ENCODE measurements around the gene ZNF205.

Gene ZNF205

DNA sequence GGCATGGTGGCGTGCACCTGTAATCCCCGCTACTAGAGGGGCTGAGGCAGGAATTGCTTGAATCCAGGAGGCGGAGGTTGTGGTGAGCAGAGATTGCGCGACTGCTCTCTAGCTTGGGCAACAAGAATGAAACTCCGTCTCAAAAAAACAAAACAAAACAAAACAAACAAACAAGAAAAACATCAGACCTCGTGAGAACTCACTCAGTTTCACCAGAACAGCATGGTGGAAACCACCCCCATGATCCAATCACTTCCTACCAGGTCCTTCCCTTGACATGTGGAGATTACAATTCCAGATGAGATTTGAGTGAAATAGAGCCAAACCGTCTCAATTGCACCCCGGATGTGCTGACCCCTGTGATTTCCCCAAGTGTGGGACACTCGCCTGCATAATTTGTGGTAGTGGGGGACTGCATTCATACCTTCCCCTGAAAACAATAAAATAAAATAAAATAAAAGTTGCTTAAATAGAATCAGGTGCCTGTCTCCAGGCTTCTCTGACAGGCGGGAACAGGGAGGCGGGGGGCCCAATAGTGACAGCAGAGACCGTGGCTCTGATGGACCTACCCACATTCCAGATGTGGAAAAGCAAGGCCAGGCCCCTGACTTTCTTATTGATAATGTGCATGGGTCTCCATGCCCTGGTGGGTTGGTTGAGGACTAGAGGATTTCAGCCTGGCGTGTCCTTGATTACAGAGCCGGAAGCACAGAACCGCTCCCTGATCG, 26.4 kb upstream of the ZNF205 start:
- no peaks in the 10 kb centered on the region for H3K4me1 ChIP-seq (ENCODE audit: control insufficient read depth, insufficient read depth, low read length)
- H3K9me3 ChIP-seq (ENCODE audit: control insufficient read depth, low read length): no peaks in the 10 kb centered on the region

GRCh38 chr16:3086596-3087242, 25.7 kb upstream of the ZNF205 start:
- Histone ChIP-seq H3K9me3 (ENCODE audit: control insufficient read depth, low read length) (no peaks in the 10 kb centered on the region), H3K27me3 (replicated peaks; ENCODE audit: control insufficient read depth, insufficient read depth, low read length) (peaks cover 24% of the 10 kb centered on the region), H3K9ac (ENCODE audit: low read length) (no peak overlapping the region), H3K36me3 (ENCODE audit: control insufficient read depth, insufficient read depth, low read length, severe bottlenecking) (no peaks in the 10 kb centered on the region), H3K4me1 (ENCODE audit: control insufficient read depth, insufficient read depth, low read length) (no peaks in the 10 kb centered on the region), H3K4me3 (ENCODE audit: low read length) (no peak overlapping the region)
- no peak for DNase-seq (ENCODE audit: low read depth)

More for the DNA sequence above, 26.4 kb upstream of the ZNF205 start:
- no peak overlapping the region for H3K9ac ChIP-seq (ENCODE audit: low read length)
- peaks cover 21% of the 10 kb centered on the region for H3K27me3 ChIP-seq (replicated peaks; ENCODE audit: control insufficient read depth, insufficient read depth, low read length)
- no peak overlapping the region for H3K4me3 ChIP-seq (ENCODE audit: low read length)
- no peaks in the 10 kb centered on the region for H3K36me3 ChIP-seq (ENCODE audit: control insufficient read depth, insufficient read depth, low read length, severe bottlenecking)
- DNase-seq (ENCODE audit: low read depth): no peak

- DNase-seq (ENCODE audit: low read depth): no peak
- no peaks in the 10 kb centered on the region for H3K9me3 ChIP-seq (ENCODE audit: control insufficient read depth, low read length)
- no peak overlapping the region for H3K4me3 ChIP-seq (ENCODE audit: low read length)
- H3K9ac ChIP-seq (ENCODE audit: low read length): no peak overlapping the region
- H3K27me3 ChIP-seq (replicated peaks; ENCODE audit: control insufficient read depth, insufficient read depth, low read length): peaks cover 33% of the 10 kb centered on the region
- no peaks in the 10 kb centered on the region for H3K36me3 ChIP-seq (ENCODE audit: control insufficient read depth, insufficient read depth, low read length, severe bottlenecking)
- no peaks in the 10 kb centered on the region for H3K4me1 ChIP-seq (ENCODE audit: control insufficient read depth, insufficient read depth, low read length)
Measured at GRCh38 chr16:3087243-3088235, 24.8 kb upstream of the ZNF205 start.

DNA sequence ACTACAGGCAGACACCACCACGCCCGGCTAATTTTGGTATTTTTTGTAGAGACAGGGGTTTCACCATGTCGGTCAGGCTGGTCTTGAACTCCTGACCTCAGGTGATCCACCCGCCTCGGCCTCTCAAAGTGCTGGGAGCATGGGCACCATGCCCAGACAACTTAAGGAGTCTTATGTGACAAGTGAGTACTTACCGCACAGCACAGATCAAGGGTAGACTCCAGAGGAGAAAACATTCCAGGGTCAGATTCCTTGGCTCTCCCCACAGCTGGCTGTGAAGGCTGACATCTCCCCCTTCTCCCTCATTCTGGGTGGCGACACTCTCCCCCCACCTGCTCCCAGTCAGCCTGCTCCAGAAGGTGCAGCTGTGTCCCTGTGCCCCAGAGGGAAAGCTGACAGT, 23.9 kb upstream of the ZNF205 start:
- H3K27me3 ChIP-seq (replicated peaks; ENCODE audit: control insufficient read depth, insufficient read depth, low read length): peaks cover 37% of the 10 kb centered on the region
- H3K4me3 ChIP-seq (ENCODE audit: low read length): no peak overlapping the region
- no peaks in the 10 kb centered on the region for H3K4me1 ChIP-seq (ENCODE audit: control insufficient read depth, insufficient read depth, low read length)
- DNase-seq (ENCODE audit: low read depth): no peak
- no peaks in the 10 kb centered on the region for H3K36me3 ChIP-seq (ENCODE audit: control insufficient read depth, insufficient read depth, low read length, severe bottlenecking)
- no peaks in the 10 kb centered on the region for H3K9me3 ChIP-seq (ENCODE audit: control insufficient read depth, low read length)
- H3K9ac ChIP-seq (ENCODE audit: low read length): no peak overlapping the region

GRCh38 chr16:3088925-3089716, 23.3 kb upstream of the ZNF205 start:
- Histone ChIP-seq H3K4me1 (ENCODE audit: control insufficient read depth, insufficient read depth, low read length) (no peaks in the 10 kb centered on the region), H3K36me3 (ENCODE audit: control insufficient read depth, insufficient read depth, low read length, severe bottlenecking) (no peaks in the 10 kb centered on the region), H3K4me3 (ENCODE audit: low read length) (no peak overlapping the region), H3K9me3 (ENCODE audit: control insufficient read depth, low read length) (no peaks in the 10 kb centered on the region), H3K9ac (ENCODE audit: low read length) (no peak overlapping the region), H3K27me3 (replicated peaks; ENCODE audit: control insufficient read depth, insufficient read depth, low read length) (peaks cover 37% of the 10 kb centered on the region)
- no peak for DNase-seq (ENCODE audit: low read depth)

- Histone ChIP-seq H3K9ac (ENCODE audit: low read length) (no peak overlapping the region), H3K4me3 (ENCODE audit: low read length) (no peak overlapping the region), H3K4me1 (ENCODE audit: control insufficient read depth, insufficient read depth, low read length) (no peaks in the 10 kb centered on the region), H3K36me3 (ENCODE audit: control insufficient read depth, insufficient read depth, low read length, severe bottlenecking) (no peaks in the 10 kb centered on the region), H3K27me3 (replicated peaks; ENCODE audit: control insufficient read depth, insufficient read depth, low read length) (peaks cover 37% of the 10 kb centered on the region), H3K9me3 (ENCODE audit: control insufficient read depth, low read length) (no peaks in the 10 kb centered on the region)
- DNase-seq (ENCODE audit: low read depth): no peak
Measured at GRCh38 chr16:3089717-3090592, 22.4 kb upstream of the ZNF205 start.

GRCh38 chr16:3091551-3091950, 20.8 kb upstream of the ZNF205 start:
- no peak overlapping the region for H3K4me3 ChIP-seq (ENCODE audit: low read length)
- no peaks in the 10 kb centered on the region for H3K4me1 ChIP-seq (ENCODE audit: control insufficient read depth, insufficient read depth, low read length)
- H3K9me3 ChIP-seq (ENCODE audit: control insufficient read depth, low read length): no peaks in the 10 kb centered on the region
- no peaks in the 10 kb centered on the region for H3K36me3 ChIP-seq (ENCODE audit: control insufficient read depth, insufficient read depth, low read length, severe bottlenecking)
- peaks cover 37% of the 10 kb centered on the region for H3K27me3 ChIP-seq (replicated peaks; ENCODE audit: control insufficient read depth, insufficient read depth, low read length)
- DNase-seq (ENCODE audit: low read depth): no peak
- no peak overlapping the region for H3K9ac ChIP-seq (ENCODE audit: low read length)

DNA sequence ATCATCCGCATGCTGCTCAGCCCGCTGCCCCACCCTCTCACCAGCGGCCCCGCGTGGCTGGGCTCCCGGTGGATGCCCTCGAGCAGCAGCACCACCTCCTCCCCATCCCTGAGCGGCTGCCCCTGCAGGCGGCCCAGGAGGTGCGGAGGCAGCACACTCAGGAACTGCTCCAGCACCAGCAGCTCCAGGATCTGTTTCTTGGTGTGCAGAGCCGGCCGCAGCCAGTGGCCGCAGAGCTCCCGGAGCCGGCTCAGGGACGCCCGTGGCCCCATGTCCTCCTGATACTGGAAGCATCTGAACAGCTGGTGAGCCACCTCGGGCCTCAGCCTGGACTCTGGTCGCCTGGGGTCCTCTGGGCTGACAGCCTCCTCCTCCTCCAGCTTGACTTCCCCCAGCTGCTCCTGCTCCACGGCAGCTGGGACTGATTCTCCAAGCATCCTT, 19.9 kb upstream of the ZNF205 start:
- H3K4me3 ChIP-seq (ENCODE audit: low read length): no peak overlapping the region
- DNase-seq (ENCODE audit: low read depth): no peak
- no peaks in the 10 kb centered on the region for H3K4me1 ChIP-seq (ENCODE audit: control insufficient read depth, insufficient read depth, low read length)
- peaks cover 31% of the 10 kb centered on the region for H3K27me3 ChIP-seq (replicated peaks; ENCODE audit: control insufficient read depth, insufficient read depth, low read length)
- H3K9ac ChIP-seq (ENCODE audit: low read length): no peak overlapping the region
- no peaks in the 10 kb centered on the region for H3K36me3 ChIP-seq (ENCODE audit: control insufficient read depth, insufficient read depth, low read length, severe bottlenecking)
- H3K9me3 ChIP-seq (ENCODE audit: control insufficient read depth, low read length): no peaks in the 10 kb centered on the region

- Histone ChIP-seq H3K27me3 (replicated peaks; ENCODE audit: control insufficient read depth, insufficient read depth, low read length) (peaks cover 23% of the 10 kb centered on the region), H3K4me1 (ENCODE audit: control insufficient read depth, insufficient read depth, low read length) (no peaks in the 10 kb centered on the region), H3K4me3 (ENCODE audit: low read length) (no peak overlapping the region), H3K36me3 (ENCODE audit: control insufficient read depth, insufficient read depth, low read length, severe bottlenecking) (no peaks in the 10 kb centered on the region), H3K9ac (ENCODE audit: low read length) (no peak overlapping the region), H3K9me3 (ENCODE audit: control insufficient read depth, low read length) (no peaks in the 10 kb centered on the region)
- DNase-seq (ENCODE audit: low read depth): peak; percentile 29
Measured at GRCh38 chr16:3094289-3095027, 17.9 kb upstream of the ZNF205 start.
